Neural crest cell (in vitro differentiated cells): ENCODE measurements around the gene SVIL. TPM values are rescaled to one million over a fixed set of nuclear protein-coding genes. Genes with fewer than 3 reads are reported as not detected.

Experiments used
- DNase-seq: peaks from one replicate; pipeline ENCODE4 v3.0.0; 2021; ENCODE audit warnings: low read depth, mixed read lengths, low spot score
- H3K27ac Mint-ChIP-seq: one replicate; pipeline ENCODE4 v1.8.0; 2021; ENCODE audit warnings: mild to moderate bottlenecking, mixed read lengths; ENCODE audit not compliant: unreplicated experiment
- H3K27me3 Mint-ChIP-seq: 2 replicates; pipeline ENCODE4 v1.8.0; 2021; ENCODE audit warnings: low read depth, mild to moderate bottlenecking, mixed read lengths
- H3K36me3 Mint-ChIP-seq: 2 replicates; pipeline ENCODE4 v1.8.0; 2021; ENCODE audit warnings: low read depth, mild to moderate bottlenecking, mixed read lengths
- H3K4me1 Mint-ChIP-seq: 2 replicates; pipeline ENCODE4 v1.8.0; 2021; ENCODE audit warnings: mixed read lengths
- H3K4me3 Mint-ChIP-seq: one replicate; pipeline ENCODE4 v1.8.0; 2021; ENCODE audit warnings: mild to moderate bottlenecking, mixed read lengths
- H3K9me3 Mint-ChIP-seq: 2 replicates; pipeline ENCODE4 v1.8.0; 2021; ENCODE audit warnings: mixed read lengths
- total RNA-seq: library from RNA; stranded (reverse); gene quantifications from 2 replicates; pipeline ENCODE4 v1.2.1, GENCODE V29; 2021
- TF ChIP-seq, protein P1 (sequence below): fragments of 200-600 bp; sonication (generic); conservative IDR thresholded peaks from 2 replicates; pipeline ENCODE4 v1.5.0; 2021; ENCODE audit warnings: antibody characterized with exemption, mild to moderate bottlenecking

The SVIL gene
- total RNA-seq, 1 donor from 2014 or later, result 57.5 TPM

DNA sequence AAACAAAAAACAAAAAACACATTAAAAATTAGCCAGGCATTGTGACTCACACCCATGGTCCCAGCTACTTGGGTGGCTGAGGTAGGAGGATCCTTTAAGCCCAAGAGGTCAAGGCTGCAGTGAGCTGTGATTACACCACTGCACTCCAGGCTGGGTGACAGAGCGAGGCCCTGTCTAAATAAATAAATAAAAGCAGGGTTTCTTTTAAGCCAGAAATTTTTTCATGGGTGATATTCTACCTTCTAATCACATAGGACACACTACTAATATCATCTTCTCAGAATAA lies 14.2 kb upstream of the SVIL start:
- Mint-ChIP-seq H3K4me1 (peaks cover 27% of the 10 kb centered on the region), H3K27me3 (no peaks in the 10 kb centered on the region), H3K4me3 (no peak overlapping the region), H3K9me3 (peaks cover 13% of the 10 kb centered on the region), H3K36me3 (peaks cover 26% of the 10 kb centered on the region), H3K27ac (no peak overlapping the region)
- TF ChIP-seq, protein P1, sequence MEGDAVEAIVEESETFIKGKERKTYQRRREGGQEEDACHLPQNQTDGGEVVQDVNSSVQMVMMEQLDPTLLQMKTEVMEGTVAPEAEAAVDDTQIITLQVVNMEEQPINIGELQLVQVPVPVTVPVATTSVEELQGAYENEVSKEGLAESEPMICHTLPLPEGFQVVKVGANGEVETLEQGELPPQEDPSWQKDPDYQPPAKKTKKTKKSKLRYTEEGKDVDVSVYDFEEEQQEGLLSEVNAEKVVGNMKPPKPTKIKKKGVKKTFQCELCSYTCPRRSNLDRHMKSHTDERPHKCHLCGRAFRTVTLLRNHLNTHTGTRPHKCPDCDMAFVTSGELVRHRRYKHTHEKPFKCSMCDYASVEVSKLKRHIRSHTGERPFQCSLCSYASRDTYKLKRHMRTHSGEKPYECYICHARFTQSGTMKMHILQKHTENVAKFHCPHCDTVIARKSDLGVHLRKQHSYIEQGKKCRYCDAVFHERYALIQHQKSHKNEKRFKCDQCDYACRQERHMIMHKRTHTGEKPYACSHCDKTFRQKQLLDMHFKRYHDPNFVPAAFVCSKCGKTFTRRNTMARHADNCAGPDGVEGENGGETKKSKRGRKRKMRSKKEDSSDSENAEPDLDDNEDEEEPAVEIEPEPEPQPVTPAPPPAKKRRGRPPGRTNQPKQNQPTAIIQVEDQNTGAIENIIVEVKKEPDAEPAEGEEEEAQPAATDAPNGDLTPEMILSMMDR, result no peak
- no peak for DNase-seq

DNA sequence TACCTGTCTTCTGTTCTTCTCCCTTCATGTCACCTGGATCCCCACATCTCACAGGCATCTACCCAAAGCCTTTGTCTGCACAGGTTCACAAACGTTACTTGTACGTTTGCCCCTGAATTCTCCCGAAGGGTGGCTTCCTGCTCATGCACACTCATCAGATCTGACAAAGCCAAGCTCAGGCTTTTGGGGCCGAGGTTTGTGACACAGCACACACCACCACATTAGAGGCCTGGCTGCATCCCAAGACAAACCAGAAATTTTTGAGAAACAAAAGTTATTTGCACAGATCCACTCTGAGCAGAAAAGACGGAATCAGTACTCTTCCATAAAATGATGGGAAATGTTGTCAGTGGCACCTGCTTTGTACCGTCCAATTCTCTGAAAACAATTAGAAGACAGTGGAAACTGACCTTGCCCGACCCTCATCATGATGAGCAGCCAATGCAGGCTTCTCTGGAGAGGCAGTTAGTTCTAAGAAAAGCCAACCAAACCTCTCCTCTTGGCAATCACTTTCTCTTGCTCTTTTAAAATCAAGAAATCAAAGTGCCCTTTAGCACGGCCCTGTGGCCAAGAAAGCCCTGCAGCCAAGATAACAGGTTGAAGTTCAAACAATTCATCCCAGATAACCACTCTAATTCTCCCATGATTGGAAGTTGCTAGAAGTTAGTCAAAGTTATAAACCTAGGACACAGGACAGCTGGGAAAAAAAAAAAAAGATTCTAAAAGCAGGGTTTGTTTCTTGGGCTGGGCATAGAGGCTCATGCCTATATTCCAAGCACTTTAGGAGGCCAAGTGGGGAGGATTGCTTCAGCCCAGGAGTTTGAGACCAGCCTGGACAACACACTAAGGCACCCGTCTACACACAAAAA lies 13.6 kb upstream of the SVIL start:
- Mint-ChIP-seq H3K27ac (peak overlapping the region; percentile 44), H3K27me3 (no peaks in the 10 kb centered on the region), H3K4me1 (peaks cover 30% of the 10 kb centered on the region), H3K9me3 (peaks cover 13% of the 10 kb centered on the region), H3K4me3 (no peak overlapping the region), H3K36me3 (peaks cover 26% of the 10 kb centered on the region)
- TF ChIP-seq, protein P1, result no peak
- no peak for DNase-seq

GRCh38 chr10:29647478-29647877 lies 12.7 kb upstream of the SVIL start:
- Mint-ChIP-seq H3K4me1 (peaks cover 36% of the 10 kb centered on the region), H3K4me3 (no peak overlapping the region), H3K27ac (no peak overlapping the region), H3K27me3 (no peaks in the 10 kb centered on the region), H3K36me3 (peaks cover 21% of the 10 kb centered on the region), H3K9me3 (peaks cover 13% of the 10 kb centered on the region)
- TF ChIP-seq, protein P1, result no peak
- DNase-seq, result no peak

GRCh38 chr10:29646960-29647461 lies 12.2 kb upstream of the SVIL start:
- Mint-ChIP-seq H3K4me1 (peaks cover 36% of the 10 kb centered on the region), H3K27ac (no peak overlapping the region), H3K9me3 (peaks cover 8% of the 10 kb centered on the region), H3K27me3 (no peaks in the 10 kb centered on the region), H3K36me3 (peaks cover 16% of the 10 kb centered on the region), H3K4me3 (no peak overlapping the region)
- TF ChIP-seq, protein P1, result no peak
- no peak for DNase-seq

- DNase-seq, result no peak
- TF ChIP-seq, protein P1, result no peak
- Mint-ChIP-seq H3K4me3 (no peak overlapping the region), H3K4me1 (peaks cover 36% of the 10 kb centered on the region), H3K36me3 (peaks cover 10% of the 10 kb centered on the region), H3K27me3 (no peaks in the 10 kb centered on the region), H3K27ac (no peak overlapping the region), H3K9me3 (peaks cover 2% of the 10 kb centered on the region)
Measured at GRCh38 chr10:29646238-29646902, 11.6 kb upstream of the SVIL start.
